Coronary artery (tissue), 2 donors: ENCODE results near the gene FLVCR2.
"Not testable (repeated sequence)": the region's sequence is repeated elsewhere in the genome, so short reads cannot be mapped to it uniquely, and the experiment has no call there.

Source experiments
- DNase-seq: peaks from one replicate; pipeline ENCODE4 v3.0.0-alpha.2; 2017; ENCODE audit warnings: low spot score
- H3K27ac ChIP-seq, 2 donors: fragments of 200-600 bp; sonication (generic); one replicate each; pipeline ENCODE4 v1.5.1; 2016 to 2019
- H3K4me3 ChIP-seq: fragments of 200-600 bp; sonication (generic); 2 replicates; pipeline ENCODE4 v1.5.1; 2016; ENCODE audit warnings: mild to moderate bottlenecking, moderate library complexity
- TF ChIP-seq, protein P1 (sequence below): fragments of 200-600 bp; sonication (generic); IDR thresholded peaks from one replicate; pipeline ENCODE4 v1.5.1; 2019; ENCODE audit warnings: antibody characterized with exemption

Gene FLVCR2

DNA sequence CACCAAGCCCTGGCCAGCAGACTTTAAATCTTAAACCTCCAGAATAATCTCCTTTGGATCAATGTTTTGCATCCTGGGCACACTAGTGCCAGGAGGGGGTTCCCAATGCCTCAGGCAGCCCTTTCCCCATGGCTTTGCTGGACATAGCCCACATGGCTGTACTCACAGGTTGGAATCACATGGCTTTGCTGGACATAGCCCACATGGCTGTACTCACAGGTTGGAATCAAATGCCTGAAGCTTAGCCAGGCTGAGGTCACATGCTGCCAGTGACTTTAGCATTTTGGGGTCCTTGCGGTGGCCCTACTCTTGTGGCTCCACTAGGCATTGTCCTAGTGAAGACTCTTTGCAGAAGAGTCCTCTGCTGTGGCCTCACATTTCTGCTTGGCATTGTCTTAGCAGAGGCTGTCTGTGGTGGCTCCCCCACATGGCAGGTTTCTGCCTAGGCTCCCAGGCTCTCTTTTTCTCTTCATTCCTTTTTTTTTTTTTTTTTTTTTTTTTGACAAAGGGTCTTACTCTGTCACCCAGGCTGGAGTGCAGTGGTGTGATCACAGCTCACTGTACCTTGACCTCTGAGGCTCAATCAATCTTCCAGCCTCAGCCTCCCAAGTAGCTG is 13.0 kb downstream of the FLVCR2 start:
- TF ChIP-seq, protein P1, sequence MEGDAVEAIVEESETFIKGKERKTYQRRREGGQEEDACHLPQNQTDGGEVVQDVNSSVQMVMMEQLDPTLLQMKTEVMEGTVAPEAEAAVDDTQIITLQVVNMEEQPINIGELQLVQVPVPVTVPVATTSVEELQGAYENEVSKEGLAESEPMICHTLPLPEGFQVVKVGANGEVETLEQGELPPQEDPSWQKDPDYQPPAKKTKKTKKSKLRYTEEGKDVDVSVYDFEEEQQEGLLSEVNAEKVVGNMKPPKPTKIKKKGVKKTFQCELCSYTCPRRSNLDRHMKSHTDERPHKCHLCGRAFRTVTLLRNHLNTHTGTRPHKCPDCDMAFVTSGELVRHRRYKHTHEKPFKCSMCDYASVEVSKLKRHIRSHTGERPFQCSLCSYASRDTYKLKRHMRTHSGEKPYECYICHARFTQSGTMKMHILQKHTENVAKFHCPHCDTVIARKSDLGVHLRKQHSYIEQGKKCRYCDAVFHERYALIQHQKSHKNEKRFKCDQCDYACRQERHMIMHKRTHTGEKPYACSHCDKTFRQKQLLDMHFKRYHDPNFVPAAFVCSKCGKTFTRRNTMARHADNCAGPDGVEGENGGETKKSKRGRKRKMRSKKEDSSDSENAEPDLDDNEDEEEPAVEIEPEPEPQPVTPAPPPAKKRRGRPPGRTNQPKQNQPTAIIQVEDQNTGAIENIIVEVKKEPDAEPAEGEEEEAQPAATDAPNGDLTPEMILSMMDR: no peak
- Histone ChIP-seq H3K4me3 (no peak overlapping the region), H3K27ac (no peak overlapping the region)
- DNase-seq: no peak

DNA sequence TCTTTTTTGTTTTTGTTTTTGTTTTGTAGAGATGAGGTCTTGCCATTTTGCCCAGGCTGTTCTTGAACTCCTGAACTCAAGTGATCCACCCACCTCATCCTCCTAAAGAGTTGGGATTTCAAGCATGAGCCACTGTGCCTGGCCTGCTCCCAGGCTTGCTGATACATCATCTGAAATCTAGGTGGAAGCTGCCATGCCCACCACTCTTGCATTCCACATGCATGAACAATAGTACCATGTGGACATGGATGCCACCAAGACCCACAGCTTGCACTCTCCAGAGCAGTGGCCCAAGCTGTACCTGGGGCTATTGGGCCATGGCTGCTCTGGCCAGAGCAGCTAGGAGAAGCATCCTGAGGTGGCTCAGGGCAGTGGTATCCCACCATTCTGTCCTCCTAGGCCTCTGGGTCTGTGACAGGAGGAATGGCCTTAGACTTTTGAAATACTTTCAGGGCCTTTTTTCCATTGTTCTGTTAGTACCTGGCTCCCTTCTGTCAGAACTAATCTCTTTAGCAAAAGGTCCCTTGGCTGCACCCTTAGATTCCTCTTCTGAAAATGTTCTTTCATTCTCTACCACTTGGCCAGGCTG is 13.7 kb downstream of the FLVCR2 start:
- Histone ChIP-seq H3K4me3 (no peak overlapping the region), H3K27ac (no peak overlapping the region)
- TF ChIP-seq, protein P1: no peak
- no peak for DNase-seq

DNA sequence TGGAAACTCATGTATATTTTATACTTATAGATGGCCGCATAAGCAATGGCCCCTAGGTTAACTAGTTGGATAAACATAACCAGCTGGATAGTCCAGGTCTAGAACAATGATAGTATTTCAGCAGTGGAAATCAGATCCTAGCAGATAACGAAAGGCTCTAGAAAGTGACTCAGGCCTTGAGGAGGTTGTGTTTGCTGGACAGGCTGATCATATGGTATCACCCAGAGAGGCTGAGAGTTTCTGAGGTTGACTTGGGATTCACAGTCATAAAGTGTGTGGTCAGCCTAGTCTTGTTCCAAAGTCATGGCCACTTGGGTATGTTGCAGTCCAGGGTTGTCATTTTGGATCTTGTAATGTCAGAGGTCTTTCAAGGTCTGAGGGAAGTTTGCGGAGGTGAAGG is 16.8 kb downstream of the FLVCR2 start:
- Histone ChIP-seq H3K4me3 (no peak overlapping the region), H3K27ac (no peak overlapping the region)
- TF ChIP-seq, protein P1: no peak
- DNase-seq: no peak

DNA sequence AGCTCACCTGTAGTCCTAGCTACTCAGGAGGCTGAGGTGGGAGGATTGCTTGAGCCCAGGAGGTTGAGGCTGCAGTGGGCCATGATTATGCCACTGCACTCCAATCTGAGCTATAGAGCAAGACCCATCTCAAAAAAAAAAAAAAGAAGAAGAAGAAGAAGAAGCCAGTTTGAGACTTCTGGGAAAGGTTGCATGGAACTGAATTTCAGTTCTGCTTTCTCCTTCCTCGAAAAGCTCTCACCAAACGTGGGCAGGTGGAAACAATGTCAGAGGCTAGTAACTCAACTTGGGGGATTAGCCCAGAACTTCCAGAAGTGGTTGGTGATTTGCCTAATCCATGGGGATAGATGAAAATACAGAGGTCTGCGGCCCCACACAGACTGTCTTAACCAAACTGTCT is 18.7 kb downstream of the FLVCR2 start:
- TF ChIP-seq, protein P1: no peak
- DNase-seq: no peak

DNA sequence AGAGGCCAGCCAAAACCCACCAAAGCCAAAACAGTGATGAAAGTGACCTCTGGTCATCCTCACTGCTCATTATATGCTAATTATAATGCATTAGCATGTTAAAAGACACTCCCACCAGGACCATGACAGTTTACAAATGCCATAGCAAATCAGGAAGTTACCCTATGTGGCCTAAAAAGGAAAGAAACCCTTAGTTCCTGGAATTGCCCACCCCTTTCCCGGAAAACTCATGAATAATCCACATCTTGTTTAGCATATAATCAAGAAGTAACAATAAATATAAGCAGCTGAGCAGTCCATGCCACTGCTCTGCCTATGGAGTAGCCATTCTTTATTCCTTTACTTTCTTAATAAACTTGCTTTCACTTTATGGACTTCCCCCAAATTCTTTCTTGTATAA is 21.7 kb downstream of the FLVCR2 start:
- not testable (repeated sequence) for H3K4me3 ChIP-seq, DNase-seq, H3K27ac ChIP-seq

More for the DNA sequence above, 18.7 kb downstream of the FLVCR2 start:
- Histone ChIP-seq H3K27ac (no peak overlapping the region), H3K4me3 (no peak overlapping the region)

DNA sequence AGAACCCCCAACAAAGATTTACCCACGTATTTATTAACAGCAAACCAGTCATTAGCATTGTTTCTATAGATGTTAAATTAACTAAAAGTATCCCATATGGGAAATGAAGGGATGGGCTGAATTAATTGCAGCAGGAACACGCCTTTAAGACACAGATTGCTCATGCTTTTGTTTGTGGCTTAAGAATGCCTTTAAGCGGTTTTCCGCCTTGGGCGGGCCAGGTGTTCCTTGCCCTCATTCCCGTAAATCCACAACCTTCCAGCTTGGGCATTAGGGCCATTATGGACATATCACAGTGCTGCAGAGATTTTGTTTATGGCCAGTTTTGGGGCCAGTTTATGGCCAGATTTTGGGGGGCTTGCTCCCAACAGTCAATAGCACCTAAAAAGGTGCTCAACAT is 22.6 kb downstream of the FLVCR2 start:
- not testable (repeated sequence) for H3K4me3 ChIP-seq, H3K27ac ChIP-seq, DNase-seq

DNA sequence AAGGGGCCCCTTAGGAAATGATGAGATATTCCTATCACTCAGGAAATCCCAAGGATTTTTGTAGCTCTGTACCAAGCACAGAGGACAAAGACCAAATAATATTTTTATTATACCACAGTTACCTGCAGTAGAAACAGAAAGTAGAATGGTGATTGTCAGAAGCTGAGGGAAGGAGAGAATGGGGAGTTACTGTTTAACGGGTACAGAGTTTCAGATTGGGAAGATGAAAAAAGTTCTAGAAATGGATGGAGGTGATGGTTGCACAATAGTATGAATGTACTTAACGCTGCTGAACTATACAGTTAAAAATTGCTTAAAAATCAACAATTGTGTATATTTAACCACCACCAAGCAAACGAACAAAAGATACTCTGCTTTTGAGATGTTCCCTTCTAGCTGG is 24.1 kb downstream of the FLVCR2 start:
- TF ChIP-seq, protein P1: no peak
- Histone ChIP-seq H3K27ac (no peak overlapping the region), H3K4me3 (no peak overlapping the region)
- no peak for DNase-seq

DNA sequence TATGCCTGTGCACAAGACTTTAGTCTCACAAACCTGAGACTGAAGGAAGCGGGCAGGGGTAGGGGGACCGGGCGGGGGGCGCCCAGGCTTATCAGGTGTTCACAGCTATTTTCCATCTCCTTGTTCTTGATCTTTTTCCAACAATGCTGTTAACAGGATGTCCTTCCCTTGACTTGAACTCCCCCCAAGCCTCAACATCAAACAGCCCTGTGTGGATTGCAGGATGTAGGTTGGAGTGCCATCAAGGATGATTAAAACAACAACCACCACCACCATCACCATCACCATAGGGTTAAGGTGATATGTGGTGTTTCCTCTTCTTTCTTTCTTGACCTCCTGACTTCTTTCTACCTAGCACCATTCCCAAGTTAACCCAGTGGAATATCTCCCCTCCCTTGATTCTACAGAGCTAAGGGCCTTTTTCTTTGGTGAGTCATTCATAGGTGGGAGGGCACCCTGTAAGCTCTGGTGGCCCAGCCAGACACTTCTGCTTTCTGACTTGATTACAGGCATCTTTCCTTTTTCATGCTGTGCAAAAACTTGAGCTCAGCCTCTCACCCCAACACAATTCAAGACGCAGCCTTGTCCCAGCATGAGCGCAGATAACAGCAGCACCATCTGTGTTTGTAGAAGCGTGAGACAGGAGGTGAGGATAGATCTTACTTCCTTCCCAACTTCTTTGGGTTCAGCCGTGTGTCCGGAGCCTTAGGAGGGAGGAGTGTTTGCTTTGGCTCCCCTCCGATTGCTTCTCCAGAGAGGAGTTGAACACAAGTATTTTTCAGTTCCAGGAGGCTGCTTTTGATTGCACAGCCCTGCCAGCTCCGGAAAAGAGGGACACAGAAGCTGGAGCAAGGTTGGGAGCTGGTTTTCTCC is 26.8 kb downstream of the FLVCR2 start:
- Histone ChIP-seq H3K27ac (peak overlapping the region in 1 of 2 donors; percentile 37), H3K4me3 (peak overlapping the region; percentile 11)
- TF ChIP-seq, protein P1: no peak
- no peak for DNase-seq
